ENCODE data around the gene PLXDC1. TPM values are rescaled to one million over a fixed set of nuclear protein-coding genes. Genes with fewer than 3 reads are reported as not detected.

Gene PLXDC1
- total RNA-seq, 2 experiments from 2014 or later, result 1.7 to 2.4 TPM

DNA sequence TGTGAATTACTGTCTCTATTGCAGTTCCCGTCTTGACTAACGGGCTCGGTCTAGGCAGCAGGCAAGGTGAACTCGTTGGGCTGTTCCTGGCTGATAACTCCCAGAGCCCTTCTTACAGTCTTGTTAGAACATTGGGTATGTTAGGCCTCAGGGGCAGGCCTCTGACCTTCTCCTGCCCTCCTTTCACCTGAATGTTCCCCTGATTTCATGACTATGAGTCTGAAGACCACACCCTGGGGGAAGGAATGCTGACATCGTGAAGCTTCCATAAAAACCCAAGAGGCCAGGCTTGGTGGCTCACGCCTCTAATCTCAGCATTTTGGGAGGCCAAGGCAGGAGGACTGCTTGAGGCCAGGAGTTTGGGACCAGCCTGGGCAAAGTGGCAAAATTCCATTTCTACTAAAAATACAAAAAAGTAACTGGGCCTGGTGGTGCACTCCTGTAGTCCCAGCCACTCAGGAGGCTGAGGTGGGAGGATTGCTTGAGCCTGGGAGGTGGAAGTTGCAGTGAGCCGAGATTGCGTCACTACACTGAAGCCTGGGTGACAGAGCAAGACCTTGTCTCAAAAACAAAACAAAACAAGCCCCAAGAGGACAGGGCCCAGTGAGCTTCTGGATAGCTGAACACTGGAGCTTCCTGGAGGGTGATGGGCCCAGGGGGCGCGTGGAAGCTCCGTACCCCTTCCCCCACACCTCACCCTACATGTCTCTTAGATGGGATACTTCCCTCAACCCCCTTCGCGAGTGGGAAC, 136.5 kb downstream of the PLXDC1 start:
- POLR2A ChIA-PET, result no interaction called here
- no peak overlapping the region for H3K4me3 Mint-ChIP-seq
- intact Hi-C loops (cut with micrococcal nuclease), result no loop called here
- H3K27ac Mint-ChIP-seq, result no peak overlapping the region
- ATAC-seq, result no peak
- DNase-seq, result no peak
- no peaks in the 10 kb centered on the region for H3K36me3 Mint-ChIP-seq (ENCODE audit: low read depth)
- H3K4me1 Mint-ChIP-seq (ENCODE audit: low read depth), result peaks cover 19% of the 10 kb centered on the region
- no peaks in the 10 kb centered on the region for H3K9me3 Mint-ChIP-seq
- H3K27me3 Mint-ChIP-seq, result no peaks in the 10 kb centered on the region
- CTCF ChIA-PET, result interaction anchor here (0.9 to 2.4 kb wide), 5 partner anchors 15 to 230 kb away, joined by 3 to 6 read pairs (median 5); no protein-coding TSS in a partner anchor
- TF ChIP-seq, protein P1, sequence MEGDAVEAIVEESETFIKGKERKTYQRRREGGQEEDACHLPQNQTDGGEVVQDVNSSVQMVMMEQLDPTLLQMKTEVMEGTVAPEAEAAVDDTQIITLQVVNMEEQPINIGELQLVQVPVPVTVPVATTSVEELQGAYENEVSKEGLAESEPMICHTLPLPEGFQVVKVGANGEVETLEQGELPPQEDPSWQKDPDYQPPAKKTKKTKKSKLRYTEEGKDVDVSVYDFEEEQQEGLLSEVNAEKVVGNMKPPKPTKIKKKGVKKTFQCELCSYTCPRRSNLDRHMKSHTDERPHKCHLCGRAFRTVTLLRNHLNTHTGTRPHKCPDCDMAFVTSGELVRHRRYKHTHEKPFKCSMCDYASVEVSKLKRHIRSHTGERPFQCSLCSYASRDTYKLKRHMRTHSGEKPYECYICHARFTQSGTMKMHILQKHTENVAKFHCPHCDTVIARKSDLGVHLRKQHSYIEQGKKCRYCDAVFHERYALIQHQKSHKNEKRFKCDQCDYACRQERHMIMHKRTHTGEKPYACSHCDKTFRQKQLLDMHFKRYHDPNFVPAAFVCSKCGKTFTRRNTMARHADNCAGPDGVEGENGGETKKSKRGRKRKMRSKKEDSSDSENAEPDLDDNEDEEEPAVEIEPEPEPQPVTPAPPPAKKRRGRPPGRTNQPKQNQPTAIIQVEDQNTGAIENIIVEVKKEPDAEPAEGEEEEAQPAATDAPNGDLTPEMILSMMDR (IDR thresholded peaks at IDR 0.05), result no peak

DNA sequence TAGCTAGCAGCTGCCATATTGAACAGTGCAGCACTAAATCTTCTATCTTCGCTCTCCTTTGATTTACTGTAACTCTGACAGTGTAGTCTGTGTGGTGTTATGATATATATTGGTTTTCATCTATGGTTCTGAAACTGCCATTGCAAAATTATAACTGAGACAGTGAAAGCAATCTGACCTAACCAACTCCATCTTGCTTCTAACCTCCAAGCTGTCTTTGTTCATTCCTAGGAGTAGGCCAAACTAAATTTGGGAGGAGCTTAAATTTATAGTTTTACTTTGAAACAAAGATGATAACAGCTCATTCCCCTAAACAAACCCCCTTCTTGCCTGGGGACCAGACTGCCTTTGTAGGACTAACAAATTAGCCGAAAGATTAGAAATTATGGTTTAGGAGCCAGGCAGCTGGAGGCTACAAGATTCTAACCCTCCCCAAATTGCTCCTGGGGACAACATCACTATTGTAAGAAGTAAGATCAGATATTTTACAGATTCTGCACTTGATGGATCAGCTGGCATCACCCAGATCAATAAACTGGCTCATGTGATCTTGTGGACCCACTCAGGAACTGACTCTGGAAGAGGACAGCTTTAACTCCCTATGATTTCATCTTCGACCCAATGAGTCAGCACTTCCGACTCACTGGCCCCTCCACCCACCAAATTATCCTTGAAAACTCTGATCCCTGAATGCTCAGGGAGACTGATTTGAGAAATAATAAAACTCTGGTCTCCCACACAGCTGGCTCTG, 137.2 kb downstream of the PLXDC1 start:
- ChIA-PET POLR2A (interaction anchor here (1.0 kb wide), 1 partner anchor 104 kb away, joined by 3 read pairs; no protein-coding TSS in a partner anchor), CTCF (interaction anchor here (0.9 to 2.4 kb wide), 3 partner anchors 16 to 230 kb away, joined by 3 to 6 read pairs (median 6); no protein-coding TSS in a partner anchor)
- H3K27ac Mint-ChIP-seq, result no peak overlapping the region
- H3K36me3 Mint-ChIP-seq (ENCODE audit: low read depth), result no peaks in the 10 kb centered on the region
- TF ChIP-seq, protein P1 (IDR thresholded peaks at IDR 0.05), result no peak
- no peaks in the 10 kb centered on the region for H3K9me3 Mint-ChIP-seq
- no peaks in the 10 kb centered on the region for H3K27me3 Mint-ChIP-seq
- peaks cover 19% of the 10 kb centered on the region for H3K4me1 Mint-ChIP-seq (ENCODE audit: low read depth)
- DNase-seq (no peak), ATAC-seq (no peak)
- H3K4me3 Mint-ChIP-seq, result no peak overlapping the region
- intact Hi-C loops (cut with micrococcal nuclease), result no loop called here

Other genes with a start within 250 kb of the PLXDC1 start
- not detected for gene FBXO47, start 184.2 kb downstream of the PLXDC1 start, total RNA-seq
- gene ARL5C, start 14.5 kb upstream of the PLXDC1 start, total RNA-seq, result not detected
- 10 to 100 TPM; 13.1 to 14.2 TPM for gene CACNB1, start 46.0 kb upstream of the PLXDC1 start, total RNA-seq
- gene RPL19, start 48.6 kb upstream of the PLXDC1 start, total RNA-seq, result 1,000 to 10,000 TPM; 3,130 to 3,175 TPM
- under 1 TPM; 0.47 to 0.56 TPM for gene STAC2, start 74.3 kb upstream of the PLXDC1 start, total RNA-seq
- gene FBXL20, start 250.0 kb upstream of the PLXDC1 start, total RNA-seq, result 10 to 100 TPM; 17.7 to 19.1 TPM

All from activated CD8-positive, alpha-beta T cell treated with anti-CD3 and anti-CD28 coated beads for 36 hours (primary cell).